Effector CD4-positive, alpha-beta T cell (primary cell): ENCODE results near the gene SLITRK2. TPM values are rescaled to one million over a fixed set of nuclear protein-coding genes. Genes with fewer than 3 reads are reported as not detected.

ENCODE experiments used
- DNase-seq: peaks from one replicate; pipeline ENCODE4 v3.0.0-alpha.2; 2020
- total RNA-seq: gene quantifications from one replicate; lab custom pipeline; 2026; lab: John Stamatoyannopoulos, UW

Gene SLITRK2, protein sequence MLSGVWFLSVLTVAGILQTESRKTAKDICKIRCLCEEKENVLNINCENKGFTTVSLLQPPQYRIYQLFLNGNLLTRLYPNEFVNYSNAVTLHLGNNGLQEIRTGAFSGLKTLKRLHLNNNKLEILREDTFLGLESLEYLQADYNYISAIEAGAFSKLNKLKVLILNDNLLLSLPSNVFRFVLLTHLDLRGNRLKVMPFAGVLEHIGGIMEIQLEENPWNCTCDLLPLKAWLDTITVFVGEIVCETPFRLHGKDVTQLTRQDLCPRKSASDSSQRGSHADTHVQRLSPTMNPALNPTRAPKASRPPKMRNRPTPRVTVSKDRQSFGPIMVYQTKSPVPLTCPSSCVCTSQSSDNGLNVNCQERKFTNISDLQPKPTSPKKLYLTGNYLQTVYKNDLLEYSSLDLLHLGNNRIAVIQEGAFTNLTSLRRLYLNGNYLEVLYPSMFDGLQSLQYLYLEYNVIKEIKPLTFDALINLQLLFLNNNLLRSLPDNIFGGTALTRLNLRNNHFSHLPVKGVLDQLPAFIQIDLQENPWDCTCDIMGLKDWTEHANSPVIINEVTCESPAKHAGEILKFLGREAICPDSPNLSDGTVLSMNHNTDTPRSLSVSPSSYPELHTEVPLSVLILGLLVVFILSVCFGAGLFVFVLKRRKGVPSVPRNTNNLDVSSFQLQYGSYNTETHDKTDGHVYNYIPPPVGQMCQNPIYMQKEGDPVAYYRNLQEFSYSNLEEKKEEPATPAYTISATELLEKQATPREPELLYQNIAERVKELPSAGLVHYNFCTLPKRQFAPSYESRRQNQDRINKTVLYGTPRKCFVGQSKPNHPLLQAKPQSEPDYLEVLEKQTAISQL
- not detected for total RNA-seq

DNA sequence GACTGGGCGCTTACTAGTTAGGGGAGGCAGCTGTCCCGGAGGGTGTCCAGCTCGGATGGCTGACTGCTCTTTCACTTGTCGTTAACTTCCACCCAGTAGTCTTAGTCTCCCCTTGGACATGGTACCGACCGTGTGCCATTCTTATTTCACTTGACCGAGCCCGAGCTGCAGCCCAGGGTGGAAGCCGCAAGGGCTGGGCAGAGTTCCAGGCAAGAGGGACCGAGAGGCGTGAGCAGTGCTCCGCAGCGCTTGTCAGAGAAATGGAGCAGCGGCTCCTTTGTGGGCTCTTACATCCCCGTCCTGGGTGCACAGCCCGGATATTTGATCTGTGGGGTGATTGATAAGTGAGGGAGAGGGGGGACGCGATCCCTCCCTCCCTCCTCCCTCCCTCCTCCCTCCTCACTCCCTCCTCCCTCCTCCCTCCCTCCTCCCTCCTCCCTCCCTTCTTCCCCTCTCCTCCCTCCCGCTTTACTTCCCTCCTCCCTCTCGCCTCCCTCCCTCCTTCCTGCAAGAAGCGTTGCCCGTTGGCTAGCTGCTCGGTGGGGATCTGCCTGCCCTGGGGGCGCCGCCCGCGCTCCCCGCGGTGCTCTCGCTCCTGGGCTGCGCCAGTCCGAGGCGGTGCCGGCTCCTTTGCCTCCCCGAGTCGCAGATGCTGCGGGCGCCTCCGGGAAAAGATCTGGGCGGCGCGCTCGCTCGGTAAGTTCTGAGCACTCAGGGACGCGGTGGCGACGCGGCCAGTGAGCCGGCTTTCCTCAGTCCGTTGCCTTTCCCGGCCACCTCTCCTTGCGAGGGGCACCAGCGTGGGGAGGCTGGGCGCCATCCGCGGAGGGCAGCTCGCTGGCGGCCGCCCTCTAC, at the start of gene SLITRK2:
Gene SLITRK2 (plus strand): TSS at position 499 of the 855 bp plus-strand sequence. CDS start 4,597 bp downstream, outside the sequence.
- DNase-seq: no peak

DNA sequence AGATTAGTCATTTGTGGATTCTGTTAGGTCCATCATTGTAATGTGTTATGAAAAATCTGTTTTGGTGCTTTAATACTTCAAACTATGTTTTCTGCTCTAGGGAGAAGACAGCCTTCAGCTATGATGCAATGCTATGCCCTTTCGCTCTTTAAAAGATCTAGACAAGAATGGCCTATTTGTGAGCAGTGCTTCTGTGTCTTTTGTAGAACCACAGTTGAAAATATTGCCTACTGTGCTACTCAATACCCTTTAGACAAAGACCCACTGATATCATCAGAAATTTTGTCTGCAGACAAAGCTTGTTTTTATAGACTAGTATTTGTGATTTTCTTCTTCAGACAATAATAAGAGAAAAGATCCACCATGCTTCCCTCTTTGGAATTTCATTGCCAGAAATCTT, 44.6 kb upstream of the SLITRK2 start:
- no peak for DNase-seq

DNA sequence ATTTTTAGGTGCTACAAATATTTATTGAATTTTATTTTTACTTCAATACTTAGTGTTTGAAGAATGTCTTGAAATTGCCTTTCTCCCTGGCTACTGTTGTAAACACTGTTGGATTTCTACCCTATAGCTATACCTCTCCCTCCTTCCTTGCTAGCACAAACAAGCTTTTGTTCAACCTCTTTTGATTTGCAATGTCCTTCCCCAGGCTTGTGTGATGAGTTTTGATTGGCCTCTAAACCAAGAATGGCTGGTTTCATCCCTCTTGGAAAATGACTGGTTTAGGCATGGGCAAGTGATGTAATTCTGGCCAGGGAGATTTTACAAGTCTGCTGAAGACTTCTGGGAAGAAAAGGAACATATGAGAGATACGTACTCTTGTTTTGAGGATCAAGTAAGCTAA, 25.3 kb upstream of the SLITRK2 start:
- DNase-seq: no peak

DNA sequence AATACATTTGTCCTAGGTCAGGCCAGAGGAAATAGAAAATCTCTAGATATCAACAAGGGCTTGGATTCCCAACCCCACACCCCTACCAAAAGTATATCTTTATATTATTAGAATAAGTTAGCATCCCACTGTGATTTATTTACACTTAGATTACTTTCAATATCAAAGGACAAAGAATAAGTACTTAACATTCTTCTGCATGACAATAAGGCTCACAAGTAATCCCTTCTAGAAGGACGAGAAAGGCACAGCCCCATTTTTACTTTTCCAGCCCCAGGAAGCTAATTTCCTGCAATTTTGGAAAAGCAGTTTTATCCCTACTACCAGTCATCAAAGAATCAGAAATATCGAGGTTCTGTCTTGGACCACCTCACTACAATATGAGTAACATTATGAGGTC, 14.1 kb upstream of the SLITRK2 start:
- no peak for DNase-seq

DNA sequence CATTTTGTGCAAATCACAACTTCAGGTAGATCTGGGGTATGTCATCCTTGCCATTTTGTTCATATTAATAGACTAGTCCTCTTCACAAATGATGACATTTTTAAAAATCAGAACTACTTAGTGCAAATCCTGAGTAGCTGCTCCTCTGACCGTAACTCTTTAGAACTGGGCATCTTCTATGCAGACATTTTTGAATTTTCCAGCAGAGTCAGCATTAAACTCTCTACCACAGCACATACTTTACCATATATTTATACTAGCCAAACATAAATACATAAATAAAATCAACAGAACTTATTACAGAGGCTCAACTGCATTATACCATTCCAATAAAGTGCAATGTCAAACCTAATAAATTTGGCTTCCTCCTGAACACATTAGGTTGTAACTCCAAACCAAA, 4.5 kb upstream of the SLITRK2 start:
- DNase-seq: no peak

DNA sequence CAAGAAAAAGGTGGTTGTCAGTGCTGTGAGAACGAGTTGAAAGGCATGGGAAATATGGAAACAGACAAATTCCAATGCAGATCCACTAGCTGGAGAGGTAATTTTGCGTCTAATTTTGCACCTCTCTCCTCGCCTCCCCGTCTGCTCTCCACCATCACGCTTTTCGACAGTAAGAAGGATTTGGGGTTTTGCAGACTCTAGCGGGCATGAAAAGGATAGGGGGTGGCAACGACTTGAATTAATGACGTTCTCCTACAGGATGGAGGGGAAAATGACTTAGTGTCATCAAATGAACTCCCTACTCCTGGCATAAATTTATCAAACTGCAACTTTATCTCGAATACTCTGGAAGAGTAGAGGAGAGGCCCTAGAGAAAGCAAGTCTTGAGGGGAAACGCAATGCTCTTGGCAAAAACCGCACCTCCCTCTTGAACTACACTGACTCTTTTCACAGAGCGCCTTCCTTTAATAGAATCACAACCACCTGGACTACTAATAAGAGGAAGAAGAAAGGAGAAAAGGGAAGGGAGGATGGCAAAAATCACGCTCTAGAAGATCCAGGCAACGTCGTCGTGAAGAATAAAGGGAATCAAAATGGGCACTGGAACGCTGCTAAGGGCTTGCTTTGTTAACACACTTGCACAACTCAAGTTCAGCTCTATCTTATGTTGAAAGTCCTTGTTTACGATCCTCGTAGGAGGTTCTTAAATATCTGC, 871 bp upstream of the SLITRK2 start:
- no peak for DNase-seq

DNA sequence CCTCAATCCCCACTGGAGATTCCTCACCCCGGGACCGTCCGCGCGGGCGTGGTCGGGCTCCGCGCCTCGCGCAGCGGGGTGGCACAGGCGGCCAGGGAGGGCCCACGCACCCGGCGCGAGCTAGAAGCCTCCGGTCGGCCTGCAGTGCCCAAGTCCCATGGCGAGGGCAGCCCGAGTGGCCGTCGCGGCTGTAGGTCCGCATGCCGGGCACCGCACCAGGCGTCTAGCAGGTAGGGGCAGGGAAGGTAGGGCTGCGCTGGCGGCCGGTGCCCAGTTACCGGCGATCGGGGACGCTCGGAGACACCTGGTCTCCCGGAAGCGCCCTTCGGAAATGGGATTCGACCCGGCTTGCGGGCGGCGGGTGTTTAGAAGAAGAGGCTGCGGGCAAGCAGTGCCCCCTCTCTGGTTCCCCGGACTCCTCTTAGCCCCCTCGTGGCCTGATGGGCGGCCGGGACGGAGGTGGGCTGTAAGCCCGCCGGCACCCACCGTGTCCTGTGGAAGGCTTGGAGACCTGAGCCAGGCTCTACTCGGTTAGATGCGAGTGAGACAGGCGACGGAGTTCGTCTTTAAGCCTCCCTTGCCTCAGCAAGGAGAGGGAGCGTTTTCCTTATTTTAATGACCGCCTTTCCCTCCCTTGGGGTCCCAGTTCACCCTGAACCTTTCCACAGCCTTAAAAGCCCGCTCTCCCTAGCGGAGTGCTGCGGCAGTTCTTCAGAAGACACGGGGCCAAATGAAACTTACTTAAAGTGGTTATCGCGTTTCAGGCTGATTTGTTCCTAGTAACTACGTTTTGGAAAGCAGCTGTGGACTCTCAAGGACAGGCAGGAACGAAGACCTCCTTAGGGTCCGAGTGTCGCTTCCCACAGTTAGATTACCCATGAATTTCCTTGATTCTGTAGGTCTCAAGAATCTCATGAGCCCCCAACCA, 821 bp downstream of the SLITRK2 start:
- DNase-seq: no peak

DNA sequence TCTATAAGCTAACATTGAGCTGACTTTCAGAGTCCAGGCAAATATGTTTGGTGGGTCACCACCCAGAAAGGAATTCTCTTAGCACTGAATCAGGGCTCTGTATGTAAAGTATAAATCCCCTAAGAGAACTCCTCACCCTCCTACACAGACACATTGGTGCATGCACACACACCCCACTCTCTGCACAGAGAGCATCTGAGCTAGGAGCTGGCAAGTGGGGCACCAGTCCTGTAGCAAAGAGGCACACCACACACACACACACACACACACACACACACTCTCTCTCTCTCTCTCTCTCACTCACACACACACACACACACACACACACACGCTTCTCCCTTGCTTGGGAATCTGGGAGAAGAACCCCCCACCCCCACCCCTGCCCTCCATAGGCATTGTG, 3.2 kb downstream of the SLITRK2 start:
- no peak for DNase-seq

DNA sequence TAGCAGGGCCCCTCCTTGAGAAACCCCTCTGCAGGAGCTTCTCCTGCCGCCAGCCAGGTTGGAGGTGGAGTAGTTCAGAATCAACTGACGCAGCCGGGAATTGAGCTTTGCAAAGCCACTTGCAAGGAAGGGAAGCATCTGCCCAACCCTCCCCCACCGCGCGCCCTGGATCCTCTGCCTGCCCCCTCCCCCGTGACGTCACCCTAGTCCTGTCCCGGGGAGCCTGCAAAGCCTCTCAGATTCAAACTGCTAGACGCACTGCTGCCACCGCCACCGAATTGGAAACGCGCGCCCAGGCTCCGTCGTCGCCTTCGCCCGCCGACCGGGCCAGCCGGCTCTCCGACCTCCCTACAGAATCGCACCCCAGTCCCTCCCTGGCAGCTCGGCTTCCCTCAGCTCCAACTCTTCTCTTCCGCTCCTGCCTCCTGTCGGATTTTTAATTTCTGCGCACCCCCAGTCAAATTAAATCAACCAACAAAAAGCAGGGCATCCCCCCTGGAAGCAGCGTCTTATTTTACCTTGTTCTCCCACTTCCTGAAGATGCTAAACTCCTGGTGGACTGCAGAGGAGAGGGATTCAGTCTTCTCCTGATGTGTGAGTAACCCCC, 3.8 kb downstream of the SLITRK2 start:
- DNase-seq: no peak

DNA sequence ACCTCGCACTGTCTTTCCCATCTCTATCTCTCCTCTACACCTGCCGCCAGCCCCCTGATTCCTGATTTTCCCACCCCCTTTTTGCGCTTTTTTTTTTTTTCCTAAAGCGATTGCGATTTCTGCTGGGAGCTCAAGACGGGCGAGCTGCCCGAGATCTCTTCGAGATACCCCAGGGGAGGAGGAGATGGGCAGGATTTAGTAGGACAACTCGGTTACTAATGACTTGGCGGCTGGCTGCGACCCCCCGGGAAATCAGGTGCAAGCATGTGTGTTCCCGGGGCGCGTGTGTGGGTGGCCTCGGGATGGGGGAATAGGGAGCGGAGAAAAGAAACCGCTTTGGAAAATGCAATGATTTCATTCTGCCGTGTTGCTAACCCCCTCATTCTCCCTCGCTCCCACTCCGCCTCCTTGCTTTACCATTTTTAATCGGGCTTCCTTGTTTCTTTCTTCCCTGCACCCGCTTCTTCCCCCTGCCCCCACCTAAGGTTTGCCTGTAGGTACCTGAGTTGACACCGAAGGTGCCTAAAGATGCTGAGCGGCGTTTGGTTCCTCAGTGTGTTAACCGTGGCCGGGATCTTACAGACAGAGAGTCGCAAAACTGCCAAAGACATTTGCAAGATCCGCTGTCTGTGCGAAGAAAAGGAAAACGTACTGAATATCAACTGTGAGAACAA, 4.4 kb downstream of the SLITRK2 start:
- DNase-seq: no peak

DNA sequence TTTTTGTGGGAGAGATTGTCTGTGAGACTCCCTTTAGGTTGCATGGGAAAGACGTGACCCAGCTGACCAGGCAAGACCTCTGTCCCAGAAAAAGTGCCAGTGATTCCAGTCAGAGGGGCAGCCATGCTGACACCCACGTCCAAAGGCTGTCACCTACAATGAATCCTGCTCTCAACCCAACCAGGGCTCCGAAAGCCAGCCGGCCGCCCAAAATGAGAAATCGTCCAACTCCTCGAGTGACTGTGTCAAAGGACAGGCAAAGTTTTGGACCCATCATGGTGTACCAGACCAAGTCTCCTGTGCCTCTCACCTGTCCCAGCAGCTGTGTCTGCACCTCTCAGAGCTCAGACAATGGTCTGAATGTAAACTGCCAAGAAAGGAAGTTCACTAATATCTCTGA, 5.5 kb downstream of the SLITRK2 start:
- no peak for DNase-seq

DNA sequence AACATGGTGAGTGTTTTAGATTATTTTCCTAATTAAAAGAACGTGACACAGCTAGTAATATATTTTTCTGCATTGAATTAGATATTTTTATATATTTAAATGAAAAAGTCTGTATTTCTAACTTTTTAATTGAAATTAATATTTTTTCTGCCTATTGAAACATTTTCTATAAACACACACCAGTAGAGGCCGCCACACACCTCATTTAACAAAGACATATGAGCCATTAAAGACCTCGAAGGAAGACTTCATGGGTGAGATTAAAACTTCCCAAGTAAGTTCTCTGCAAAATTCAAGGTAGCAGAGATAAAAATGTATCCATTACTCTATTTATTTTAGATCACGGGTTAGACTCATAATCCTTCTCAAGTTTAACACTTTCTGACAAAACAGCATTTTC, 8.3 kb downstream of the SLITRK2 start:
- DNase-seq: no peak

DNA sequence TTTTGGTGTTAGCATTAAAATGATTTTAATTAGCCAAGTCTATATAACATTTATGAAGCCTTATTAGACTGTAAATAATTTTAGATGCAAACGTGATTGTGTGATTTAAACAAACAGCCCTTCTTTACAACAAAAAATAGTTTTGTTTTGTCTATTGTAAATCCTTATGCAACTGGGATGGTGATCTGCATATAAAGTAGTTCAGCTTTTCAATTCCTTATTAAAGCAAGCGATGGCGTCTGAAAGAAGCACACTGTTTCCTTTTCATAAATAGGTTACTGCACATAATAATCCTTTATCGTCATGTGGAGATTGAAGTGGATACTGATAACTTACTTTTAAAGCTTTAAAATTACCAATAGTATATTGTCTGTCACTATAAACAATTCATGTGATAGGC, 8.8 kb downstream of the SLITRK2 start:
- no peak for DNase-seq

DNA sequence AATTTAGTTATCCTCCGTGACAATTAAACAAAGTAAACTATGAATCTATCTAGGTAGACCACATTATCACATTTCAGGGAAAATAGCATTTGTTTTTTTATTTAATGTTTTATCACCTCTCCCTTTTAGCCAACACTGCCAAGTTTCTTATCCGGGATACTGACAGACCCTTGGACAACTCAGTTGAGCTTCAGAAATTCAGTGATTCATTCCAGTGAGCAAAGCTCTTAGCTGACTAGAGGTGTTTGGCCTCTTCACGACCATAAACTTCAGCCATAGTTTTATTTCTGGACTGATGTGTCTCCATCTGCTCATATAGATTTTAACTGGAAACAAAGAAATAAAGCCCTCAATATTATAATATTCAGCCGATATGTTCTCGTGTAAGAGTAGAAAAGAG, 15.2 kb downstream of the SLITRK2 start:
- no peak for DNase-seq

DNA sequence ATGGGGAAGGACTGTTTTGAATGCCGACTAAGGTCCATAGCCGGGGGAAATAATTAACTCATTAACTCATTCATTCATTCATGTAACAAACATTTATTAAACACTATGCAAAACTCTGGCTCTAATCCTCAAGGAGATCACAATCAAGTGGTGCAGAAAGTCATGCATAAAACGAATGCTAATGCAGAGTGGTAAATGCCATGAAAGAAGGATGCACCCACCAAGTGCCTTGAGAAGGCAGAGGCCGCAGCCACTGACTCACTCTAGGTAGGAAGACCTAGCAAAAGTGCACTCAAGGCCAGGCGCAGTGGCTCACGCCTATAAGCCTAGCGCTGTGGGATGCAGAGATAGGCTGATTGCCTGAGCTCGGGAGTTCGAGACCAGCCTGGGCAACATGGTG, 22.9 kb downstream of the SLITRK2 start:
- no peak for DNase-seq

DNA sequence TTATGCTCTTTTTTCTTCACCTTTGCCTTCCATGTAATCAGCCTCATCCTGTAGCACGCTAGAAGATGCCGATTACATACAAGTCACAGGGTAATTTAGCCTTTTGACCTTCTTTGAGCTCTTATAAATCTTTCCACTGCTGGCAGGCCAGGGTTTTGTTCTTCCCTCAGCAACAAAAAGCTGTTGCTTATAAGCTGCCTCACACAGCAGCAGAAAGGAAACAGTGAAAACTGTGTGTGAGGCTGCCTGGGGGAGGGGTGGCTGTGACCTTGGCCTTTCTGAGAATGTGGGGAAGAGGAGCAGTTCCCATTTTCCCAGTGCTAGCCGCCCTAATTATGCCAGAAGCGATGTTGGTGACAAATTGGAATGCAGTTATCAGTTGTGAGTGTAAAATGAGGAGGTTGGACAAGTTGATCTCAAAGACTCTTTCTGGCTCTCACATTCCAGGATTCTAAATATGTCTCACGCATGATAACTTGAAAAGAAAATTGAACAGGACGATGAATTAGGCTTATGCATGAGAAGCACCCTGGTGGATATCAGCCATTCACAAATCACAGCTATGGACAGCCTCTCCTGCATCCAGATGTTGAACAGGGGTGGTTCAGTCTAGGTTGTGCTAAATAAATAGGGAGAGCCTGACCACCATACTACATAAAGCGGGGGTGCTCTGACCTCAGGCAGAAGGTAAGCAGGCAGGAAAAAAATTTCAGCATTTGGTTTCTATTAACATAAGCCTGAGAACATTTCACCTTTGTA, 25.7 kb downstream of the SLITRK2 start:
- no peak for DNase-seq

DNA sequence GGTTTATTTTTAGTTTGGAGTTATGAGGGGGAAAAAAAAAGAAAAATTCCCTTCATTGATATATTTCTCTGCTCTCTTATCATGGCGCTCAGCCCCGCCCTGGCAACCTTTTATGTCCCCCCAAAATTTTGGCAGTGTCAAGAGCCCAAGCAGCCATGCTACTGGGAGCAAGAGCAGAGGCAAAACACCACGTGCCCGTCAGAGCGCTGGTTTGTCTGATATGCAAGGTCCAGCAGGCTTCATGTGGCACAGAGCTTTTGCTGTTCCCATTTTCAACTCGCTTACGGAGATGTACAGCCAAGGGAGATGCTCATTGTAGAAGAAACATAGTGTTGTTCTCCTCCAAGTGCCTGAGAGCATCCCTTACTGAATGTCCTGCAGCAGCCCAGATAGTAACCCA, 27.3 kb downstream of the SLITRK2 start:
- DNase-seq: no peak

DNA sequence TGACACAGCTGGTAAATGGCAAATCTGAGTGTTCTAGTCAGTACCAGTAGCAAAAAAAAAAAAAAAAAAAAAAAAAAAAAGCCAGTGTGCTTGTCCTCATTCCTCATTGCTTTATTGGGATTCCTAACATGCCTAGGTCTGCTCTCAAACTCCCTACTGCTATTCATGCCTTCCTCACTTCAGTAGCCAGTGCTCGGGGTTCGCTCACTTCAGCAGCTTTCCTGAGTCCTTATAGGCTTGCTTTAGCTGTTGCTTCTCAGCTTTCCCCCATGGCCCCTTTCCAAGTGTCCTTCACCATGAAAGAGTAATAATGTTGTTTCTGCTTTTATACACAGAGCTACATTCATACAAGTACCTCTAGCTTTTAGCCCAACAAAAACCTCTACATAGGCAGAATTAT, 30.8 kb downstream of the SLITRK2 start:
- no peak for DNase-seq

DNA sequence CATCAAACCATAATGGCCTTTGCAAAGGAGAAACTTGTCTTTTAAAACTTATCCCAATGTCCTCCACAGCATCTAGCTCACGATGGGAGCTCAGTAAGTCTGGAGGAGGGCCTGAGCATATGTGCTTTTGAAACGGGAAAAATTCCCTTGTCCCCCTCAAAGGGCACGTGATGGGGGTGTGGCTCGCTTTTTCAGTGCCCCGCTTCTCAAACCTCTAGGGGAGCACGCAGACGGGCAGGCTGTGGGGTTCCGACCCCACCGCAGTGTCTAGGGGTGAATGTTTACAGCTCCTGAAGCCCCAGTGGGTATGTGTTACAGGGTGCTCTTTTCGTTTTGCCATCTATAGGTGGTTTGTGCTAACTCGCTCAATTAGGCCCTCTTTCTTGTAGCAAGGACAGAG, 31.2 kb downstream of the SLITRK2 start:
- DNase-seq: no peak
